Peyer's patch (tissue), 4 donors: ENCODE results near the gene RTP3. TPM values are rescaled to one million over a fixed set of nuclear protein-coding genes. Genes with fewer than 3 reads are reported as not detected.

Experiments used
- DNase-seq, 3 donors: peaks; one replicate each; pipeline ENCODE4 v3.0.0-alpha.2; 2017 to 2019
- H3K27ac ChIP-seq, 4 donors: fragments of 200-600 bp; sonication (generic); one replicate each; pipeline ENCODE4 v1.5.1; 2016 to 2019
- H3K27me3 ChIP-seq, 2 donors: fragments of 200-600 bp; sonication (generic); one replicate each; pipeline ENCODE4 v1.5.1; 2019
- H3K36me3 ChIP-seq, 3 donors: fragments of 200-600 bp; sonication (generic); one replicate each; pipeline ENCODE4 v1.5.1; 2016 to 2019
- H3K4me1 ChIP-seq, 4 donors: fragments of 200-600 bp; sonication (generic); one replicate each; pipeline ENCODE4 v1.5.1; 2016 to 2019
- H3K4me3 ChIP-seq, 4 donors: fragments of 200-600 bp; sonication (generic); 1 replicate in 3 of 4; 2 replicates in 1 of 4; pipeline ENCODE4 v1.5.1; 2016 to 2019; ENCODE audit warnings: mild to moderate bottlenecking in 1 of 4
- H3K9me3 ChIP-seq, 4 donors: fragments of 200-600 bp; sonication (generic); one replicate each; pipeline ENCODE4 v1.5.1; 2016 to 2019; ENCODE audit warnings: mild to moderate bottlenecking in 1 of 4
- CTCF ChIP-seq, 6 experiments: fragments of 450-650 bp in 4 of 6; fragments of 200-600 bp in 2 of 6; sonication (generic) in 1 of 6; IDR thresholded peaks; one replicate each; pipeline ENCODE4 v1.5.1; 2017 to 2019; ENCODE audit warnings: antibody characterized with exemption in 6 of 6, mild to moderate bottlenecking in 3 of 6, moderate library complexity in 1 of 6
- POLR2A ChIP-seq, 2 donors: fragments of 450-650 bp; IDR thresholded peaks; one replicate each; pipeline ENCODE4 v1.5.1; 2017; ENCODE audit warnings: antibody characterized with exemption in 2 of 2, mild to moderate bottlenecking in 2 of 2, moderate library complexity in 2 of 2
- total RNA-seq, 4 donors: library from RNA; depleted of rRNA; stranded (reverse); fragments of >200 nt; gene quantifications; one replicate each; pipeline ENCODE4 v1.1.0, GENCODE V29; 2016

RTP3 gene
- total RNA-seq, 4 donors from 2014 or later, result not detected

DNA sequence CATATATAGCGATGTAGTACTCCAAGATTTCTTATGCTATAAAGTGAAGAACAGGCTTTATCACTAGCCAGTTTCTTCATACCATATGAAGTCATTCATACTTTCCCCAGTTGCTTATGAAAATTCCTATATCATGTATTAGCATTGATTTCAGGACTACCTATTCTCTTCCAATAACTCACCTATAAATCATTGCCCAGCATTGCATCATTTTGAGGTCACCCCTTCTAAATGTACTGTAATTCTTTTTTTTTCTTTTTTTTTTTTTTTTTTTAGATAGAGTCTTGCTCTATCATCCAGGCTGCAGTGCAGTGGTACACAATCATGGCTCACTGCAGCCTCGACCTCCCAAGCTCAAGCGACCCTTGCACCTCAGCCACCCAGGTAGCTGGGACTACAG lies 27.1 kb downstream of the RTP3 start:
- TF ChIP-seq POLR2A (IDR thresholded peaks at IDR 0.05), result no peak
- no peak for TF ChIP-seq CTCF (IDR thresholded peaks at IDR 0.05)
- Histone ChIP-seq H3K4me1 (no peaks in the 10 kb centered on the region), H3K27me3 (no peaks in the 10 kb centered on the region), H3K36me3 (no peaks in the 10 kb centered on the region), H3K4me3 (no peak overlapping the region), H3K27ac (no peak overlapping the region), H3K9me3 (no peaks in the 10 kb centered on the region)
- DNase-seq, result no peak

- H3K27ac ChIP-seq, result no peak overlapping the region
- no peak overlapping the region for H3K4me3 ChIP-seq
- H3K4me1 ChIP-seq, result no peaks in the 10 kb centered on the region
- H3K36me3 ChIP-seq, result no peaks in the 10 kb centered on the region
- H3K27me3 ChIP-seq, result no peaks in the 10 kb centered on the region
- no peaks in the 10 kb centered on the region for H3K9me3 ChIP-seq
- DNase-seq, result no peak
- TF ChIP-seq POLR2A (IDR thresholded peaks at IDR 0.05) (no peak), CTCF (IDR thresholded peaks at IDR 0.05) (no peak)
Observed at GRCh38 chr3:46527239-46527638, 29.5 kb downstream of the RTP3 start.

- H3K4me3 ChIP-seq, result no peak overlapping the region
Observed at GRCh38 chr3:46533091-46533490, 35.3 kb downstream of the RTP3 start.

DNA sequence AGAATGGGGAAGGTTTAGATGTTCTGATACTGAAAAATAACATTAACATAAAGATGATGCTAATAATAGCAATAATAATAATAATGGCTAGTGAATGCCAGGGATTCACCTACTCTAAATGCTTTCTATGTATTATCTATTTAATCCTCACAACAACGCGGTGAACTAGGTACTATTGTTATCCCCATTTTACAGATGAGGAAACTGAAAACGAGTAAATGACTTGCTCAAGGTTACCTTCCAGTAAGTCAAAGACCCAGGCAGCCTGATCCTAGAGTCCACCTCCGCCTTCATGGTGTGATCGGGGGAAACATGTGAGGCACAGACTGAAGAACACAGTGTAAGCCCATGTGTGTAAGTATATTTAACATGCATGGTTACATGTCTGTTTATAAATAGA lies 38.0 kb downstream of the RTP3 start:
- TF ChIP-seq POLR2A (IDR thresholded peaks at IDR 0.05) (no peak), CTCF (IDR thresholded peaks at IDR 0.05) (no peak)
- H3K9me3 ChIP-seq, result no peaks in the 10 kb centered on the region
- no peaks in the 10 kb centered on the region for H3K27me3 ChIP-seq
- no peak overlapping the region for H3K4me3 ChIP-seq
- H3K36me3 ChIP-seq, result no peaks in the 10 kb centered on the region
- DNase-seq, result no peak
- H3K27ac ChIP-seq, result no peak overlapping the region
- peaks cover 0 to 18% (median 8%) of the 10 kb centered on the region in 4 donors for H3K4me1 ChIP-seq

More at GRCh38 chr3:46533091-46533490, 35.3 kb downstream of the RTP3 start:
- DNase-seq, result no peak
- H3K4me1 ChIP-seq, result peaks cover 0 to 6% (median 2%) of the 10 kb centered on the region in 4 donors
- H3K36me3 ChIP-seq, result no peaks in the 10 kb centered on the region
- H3K27me3 ChIP-seq, result no peaks in the 10 kb centered on the region
- TF ChIP-seq CTCF (IDR thresholded peaks at IDR 0.05), result no peak
- TF ChIP-seq POLR2A (IDR thresholded peaks at IDR 0.05), result no peak
- H3K9me3 ChIP-seq, result no peaks in the 10 kb centered on the region
- no peak overlapping the region for H3K27ac ChIP-seq

DNA sequence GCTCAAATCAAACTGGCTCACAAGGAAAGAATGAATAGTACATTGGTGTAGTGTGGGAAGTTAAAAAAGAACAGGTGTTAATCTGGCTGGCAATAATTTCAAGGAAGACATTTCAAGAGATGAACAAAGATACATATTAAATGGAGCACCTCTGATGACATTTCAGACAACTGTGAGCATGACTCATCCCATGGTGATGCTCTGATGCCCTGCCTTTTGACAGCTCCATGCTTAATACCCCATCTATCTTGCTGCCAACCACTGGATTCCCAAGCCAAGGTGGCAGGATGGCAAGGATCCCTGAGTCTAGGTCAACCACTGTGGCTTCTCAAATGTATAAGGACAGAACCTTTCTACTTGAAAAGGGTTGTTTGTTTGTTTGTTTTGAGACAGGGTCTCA lies 39.0 kb downstream of the RTP3 start:
- TF ChIP-seq CTCF (IDR thresholded peaks at IDR 0.05) (no peak), POLR2A (IDR thresholded peaks at IDR 0.05) (no peak)
- H3K4me3 ChIP-seq, result no peak overlapping the region
- no peaks in the 10 kb centered on the region for H3K27me3 ChIP-seq
- no peak for DNase-seq
- no peaks in the 10 kb centered on the region for H3K9me3 ChIP-seq
- H3K36me3 ChIP-seq, result no peaks in the 10 kb centered on the region
- H3K4me1 ChIP-seq, result peaks cover 0 to 18% (median 8%) of the 10 kb centered on the region in 4 donors
- no peak overlapping the region for H3K27ac ChIP-seq

- Histone ChIP-seq H3K9me3 (no peaks in the 10 kb centered on the region), H3K4me3 (no peak overlapping the region), H3K36me3 (no peaks in the 10 kb centered on the region), H3K4me1 (peaks cover 0 to 18% (median 8%) of the 10 kb centered on the region in 4 donors), H3K27me3 (no peaks in the 10 kb centered on the region), H3K27ac (no peak overlapping the region)
- no peak for TF ChIP-seq CTCF (IDR thresholded peaks at IDR 0.05)
- no peak for TF ChIP-seq POLR2A (IDR thresholded peaks at IDR 0.05)
- no peak for DNase-seq
Observed at GRCh38 chr3:46537316-46537715, 39.5 kb downstream of the RTP3 start.
